ENCODE results near the gene FRMPD2.

Gene FRMPD2

DNA sequence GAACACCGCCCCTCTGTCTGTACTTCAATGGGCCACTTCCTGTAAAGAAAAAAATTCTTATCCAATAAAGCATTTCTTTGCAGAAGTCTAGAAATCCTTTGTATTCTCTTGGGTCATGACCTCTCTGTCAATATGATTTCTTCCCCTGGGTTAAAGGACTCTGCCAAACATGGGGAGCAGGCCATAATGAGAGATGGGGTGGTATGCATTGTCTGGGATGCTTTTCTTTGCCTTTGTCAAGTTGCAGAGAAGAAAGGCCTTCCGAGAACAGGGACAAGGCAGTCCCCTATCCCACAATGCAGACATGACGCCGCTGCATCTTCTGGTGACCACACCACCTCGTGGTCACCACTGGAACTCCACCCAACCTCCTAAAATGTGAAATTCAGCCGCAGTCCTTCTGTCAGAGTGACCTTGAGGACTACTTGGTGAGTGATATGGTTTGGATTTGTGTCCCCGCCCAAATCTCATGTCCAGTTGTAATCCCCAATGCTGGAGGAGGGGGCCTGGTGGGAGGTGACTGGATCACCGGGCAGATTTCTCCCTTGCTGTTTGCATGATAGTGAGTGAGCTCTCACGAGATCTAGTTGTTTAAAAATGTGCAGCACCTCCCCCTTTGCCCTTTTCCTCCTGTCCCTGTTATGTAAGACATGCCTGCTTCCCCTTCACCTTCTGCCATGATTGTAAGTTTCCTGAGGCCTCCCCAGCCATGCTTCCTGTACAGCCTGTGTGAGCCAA is 15.2 kb upstream of the FRMPD2 start:
- peaks cover 5% of the 10 kb centered on the region; the same call in 1 of the 2 replicates for H3K27me3 ChIP-seq (ENCODE audit: control insufficient read depth, low read length)
- H3K4me1 ChIP-seq (ENCODE audit: control insufficient read depth, low read length) = no peaks in the 10 kb centered on the region
- H3K27ac ChIP-seq (ENCODE audit: low read depth, low read length) = no peak overlapping the region
- H3K9me3 ChIP-seq (ENCODE audit: control insufficient read depth, insufficient read depth, low read length) = peaks cover 2% of the 10 kb centered on the region
- H3K4me2 ChIP-seq (ENCODE audit: low read length) = no peak overlapping the region
- H3K36me3 ChIP-seq (ENCODE audit: control insufficient read depth, low read length) = no peaks in the 10 kb centered on the region
- no peaks in the 10 kb centered on the region for H3K9me2 ChIP-seq (replicated peaks; ENCODE audit: control insufficient read depth, low read length)
- TF ChIP-seq, protein P1, sequence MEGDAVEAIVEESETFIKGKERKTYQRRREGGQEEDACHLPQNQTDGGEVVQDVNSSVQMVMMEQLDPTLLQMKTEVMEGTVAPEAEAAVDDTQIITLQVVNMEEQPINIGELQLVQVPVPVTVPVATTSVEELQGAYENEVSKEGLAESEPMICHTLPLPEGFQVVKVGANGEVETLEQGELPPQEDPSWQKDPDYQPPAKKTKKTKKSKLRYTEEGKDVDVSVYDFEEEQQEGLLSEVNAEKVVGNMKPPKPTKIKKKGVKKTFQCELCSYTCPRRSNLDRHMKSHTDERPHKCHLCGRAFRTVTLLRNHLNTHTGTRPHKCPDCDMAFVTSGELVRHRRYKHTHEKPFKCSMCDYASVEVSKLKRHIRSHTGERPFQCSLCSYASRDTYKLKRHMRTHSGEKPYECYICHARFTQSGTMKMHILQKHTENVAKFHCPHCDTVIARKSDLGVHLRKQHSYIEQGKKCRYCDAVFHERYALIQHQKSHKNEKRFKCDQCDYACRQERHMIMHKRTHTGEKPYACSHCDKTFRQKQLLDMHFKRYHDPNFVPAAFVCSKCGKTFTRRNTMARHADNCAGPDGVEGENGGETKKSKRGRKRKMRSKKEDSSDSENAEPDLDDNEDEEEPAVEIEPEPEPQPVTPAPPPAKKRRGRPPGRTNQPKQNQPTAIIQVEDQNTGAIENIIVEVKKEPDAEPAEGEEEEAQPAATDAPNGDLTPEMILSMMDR (IDR thresholded peaks at IDR 0.05; ENCODE audit: low read depth, low read length, poor library complexity, severe bottlenecking) = peak; percentile 77
- no peak for TF ChIP-seq EZH2phosphoT487 (IDR thresholded peaks at IDR 0.05; ENCODE audit: borderline replicate concordance, low read length)
- H3F3A ChIP-seq (ENCODE audit: control insufficient read depth, insufficient read depth) = no peaks in the 10 kb centered on the region
- no peaks in the 10 kb centered on the region for H4K20me1 ChIP-seq (ENCODE audit: control insufficient read depth, insufficient read depth, low read depth, low read length)
- H3K79me2 ChIP-seq (ENCODE audit: control insufficient read depth, low read length) = no peaks in the 10 kb centered on the region
- H3K4me3 ChIP-seq (ENCODE audit: low read length) = no peak overlapping the region

DNA sequence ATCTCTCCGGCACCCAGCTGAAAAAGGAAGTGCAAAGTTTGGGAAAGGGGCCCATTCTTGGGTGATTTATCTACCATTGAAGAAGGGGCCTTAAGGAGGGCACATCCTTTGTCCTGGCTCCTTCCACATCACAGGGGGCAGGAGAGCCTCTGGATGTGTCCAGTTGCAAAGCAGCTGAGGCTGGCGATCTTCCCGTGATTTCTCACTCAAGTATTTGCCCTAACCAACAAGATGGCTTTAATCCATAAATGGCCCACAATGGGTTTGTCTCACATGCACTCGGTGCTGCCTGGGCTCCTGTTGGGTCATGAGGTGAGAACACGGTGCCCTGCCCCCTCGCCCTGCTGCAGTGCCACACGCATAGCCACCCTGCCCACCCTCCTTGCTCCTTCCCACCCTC is 14.2 kb upstream of the FRMPD2 start:
- peaks cover 12% of the 10 kb centered on the region for H3K9me3 ChIP-seq (ENCODE audit: control insufficient read depth, insufficient read depth, low read length)
- H3F3A ChIP-seq (ENCODE audit: control insufficient read depth, insufficient read depth) = no peaks in the 10 kb centered on the region
- H4K20me1 ChIP-seq (ENCODE audit: control insufficient read depth, insufficient read depth, low read depth, low read length) = no peaks in the 10 kb centered on the region
- H3K9me2 ChIP-seq (replicated peaks; ENCODE audit: control insufficient read depth, low read length) = no peaks in the 10 kb centered on the region
- H3K27ac ChIP-seq (ENCODE audit: low read depth, low read length) = no peak overlapping the region
- no peak overlapping the region for H3K4me2 ChIP-seq (ENCODE audit: low read length)
- no peaks in the 10 kb centered on the region for H3K79me2 ChIP-seq (ENCODE audit: control insufficient read depth, low read length)
- H3K4me1 ChIP-seq (ENCODE audit: control insufficient read depth, low read length) = no peaks in the 10 kb centered on the region
- TF ChIP-seq EZH2phosphoT487 (IDR thresholded peaks at IDR 0.05; ENCODE audit: borderline replicate concordance, low read length) = no peak
- TF ChIP-seq, protein P1 (IDR thresholded peaks at IDR 0.05; ENCODE audit: low read depth, low read length, poor library complexity, severe bottlenecking) = no peak
- no peaks in the 10 kb centered on the region; the same call in 1 of the 2 replicates for H3K27me3 ChIP-seq (ENCODE audit: control insufficient read depth, low read length)
- H3K4me3 ChIP-seq (ENCODE audit: low read length) = no peak overlapping the region
- no peaks in the 10 kb centered on the region for H3K36me3 ChIP-seq (ENCODE audit: control insufficient read depth, low read length)

DNA sequence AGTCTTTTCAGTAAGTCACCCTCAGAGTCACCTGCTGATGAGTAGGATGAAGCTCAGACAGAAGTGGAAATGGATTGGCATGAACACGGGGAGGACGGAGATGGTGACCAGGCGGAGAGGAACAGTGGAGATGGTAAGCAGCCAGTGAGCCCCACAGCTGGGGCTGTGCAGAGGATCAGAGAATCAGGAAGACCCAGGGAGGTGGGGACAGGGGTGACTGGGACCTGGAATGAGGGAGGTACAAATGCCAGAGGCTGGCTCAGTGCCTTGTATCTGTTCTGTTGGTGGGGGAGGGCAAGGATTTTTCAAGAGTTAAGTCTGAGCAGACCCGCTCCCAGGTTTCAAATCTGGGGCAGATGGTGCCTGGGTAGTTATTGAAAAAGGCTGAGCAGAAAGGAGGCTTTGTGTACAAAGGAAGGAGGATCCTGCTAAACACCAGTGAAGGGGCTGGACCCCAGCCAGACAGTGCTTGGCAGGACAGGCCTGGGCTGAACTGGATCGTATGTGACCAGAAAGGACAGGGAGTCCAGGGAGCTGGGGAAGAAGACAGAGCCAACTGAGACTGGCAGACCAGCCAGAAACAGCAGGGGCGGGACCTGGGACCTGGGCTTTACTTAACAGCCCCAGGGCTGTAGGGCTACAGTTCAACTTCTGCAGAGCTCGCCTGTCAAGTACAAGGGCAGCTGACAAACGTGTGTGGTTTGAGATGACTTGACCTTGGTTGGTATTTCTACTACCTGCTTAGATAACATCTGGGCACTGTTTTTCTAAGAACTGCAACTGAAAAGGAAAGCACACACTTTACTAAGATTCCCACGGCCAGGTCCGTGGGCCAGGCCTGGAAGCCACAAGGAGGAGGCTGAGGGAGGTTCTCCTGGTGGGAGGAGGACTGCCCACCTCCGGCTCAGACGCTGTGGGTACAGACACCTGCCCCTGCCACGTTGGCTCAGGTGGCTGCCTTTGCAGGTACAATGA is 13.2 kb upstream of the FRMPD2 start:
- Histone ChIP-seq H3K27me3 (ENCODE audit: control insufficient read depth, low read length) (no peaks in the 10 kb centered on the region; the same call in 1 of the 2 replicates), H3K9me3 (ENCODE audit: control insufficient read depth, insufficient read depth, low read length) (peaks cover 13% of the 10 kb centered on the region), H3K4me2 (ENCODE audit: low read length) (no peak overlapping the region), H3K27ac (ENCODE audit: low read depth, low read length) (no peak overlapping the region), H3K4me3 (ENCODE audit: low read length) (no peak overlapping the region), H3K9me2 (replicated peaks; ENCODE audit: control insufficient read depth, low read length) (no peaks in the 10 kb centered on the region), H3K36me3 (ENCODE audit: control insufficient read depth, low read length) (no peaks in the 10 kb centered on the region), H3K79me2 (ENCODE audit: control insufficient read depth, low read length) (no peaks in the 10 kb centered on the region), H3F3A (ENCODE audit: control insufficient read depth, insufficient read depth) (no peaks in the 10 kb centered on the region), H3K4me1 (ENCODE audit: control insufficient read depth, low read length) (no peaks in the 10 kb centered on the region), H4K20me1 (ENCODE audit: control insufficient read depth, insufficient read depth, low read depth, low read length) (no peaks in the 10 kb centered on the region)
- no peak for TF ChIP-seq EZH2phosphoT487 (IDR thresholded peaks at IDR 0.05; ENCODE audit: borderline replicate concordance, low read length)
- TF ChIP-seq, protein P1 (IDR thresholded peaks at IDR 0.05; ENCODE audit: low read depth, low read length, poor library complexity, severe bottlenecking) = no peak

Measured in DOHH2 (cell line).